ENCODE measurements around the gene C1QTNF6.

- TF ChIP-seq MAX (IDR thresholded peaks at IDR 0.05; ENCODE audit: low read depth) (no peak), POLR2AphosphoS5 (IDR thresholded peaks at IDR 0.05; ENCODE audit: low read depth, low read length) (no peak), RAD21 (IDR thresholded peaks at IDR 0.05; ENCODE audit: low read length) (no peak), SIN3A (IDR thresholded peaks at IDR 0.05; ENCODE audit: borderline replicate concordance, low read depth, low read length) (no peak), ELF1 (IDR thresholded peaks at IDR 0.05) (no peak), GATA2 (CRISPR knock-in tag; IDR thresholded peaks at IDR 0.05) (no peak), ZBTB33 (IDR thresholded peaks at IDR 0.05; ENCODE audit: borderline replicate concordance, low read depth) (no peak), CTCF (IDR thresholded peaks at IDR 0.05) (no peak), YY1 (IDR thresholded peaks at IDR 0.05; ENCODE audit: low read depth) (no peak), USF2 (IDR thresholded peaks at IDR 0.05; ENCODE audit: borderline replicate concordance, low read depth, low read length) (no peak)
Measured at GRCh38 chr22:37209140-37209845, 21.2 kb upstream of the C1QTNF6 start.
